ENCODE results near the gene DEFB125. TPM values are rescaled to one million over a fixed set of nuclear protein-coding genes. Genes with fewer than 3 reads are reported as not detected.

DEFB125 gene
- not detected in 2 replicates for total RNA-seq

GRCh38 chr20:87401-87800 is at the start of gene DEFB125:
DEFB125 (plus strand) TSS chr20:87672; CDS start chr20:87710, 38 bp downstream.

GRCh38 chr20:142290-142689 is 54.8 kb downstream of the DEFB125 start, which contains the start of gene DEFB126:
DEFB126 (plus strand) TSS chr20:142590; CDS start chr20:142629, 39 bp downstream.

Other genes starting within 250 kb of the DEFB125 start
- not detected in 2 replicates for gene DEFB126, start 54.9 kb downstream of the DEFB125 start, total RNA-seq
- gene DEFB127, start 69.8 kb downstream of the DEFB125 start, total RNA-seq: not detected in 2 replicates
- not detected in 2 replicates for gene DEFB128, start 102.0 kb downstream of the DEFB125 start, total RNA-seq
- gene DEFB129, start 139.6 kb downstream of the DEFB125 start, total RNA-seq: not detected in 2 replicates
- not detected in 2 replicates for gene DEFB132, start 170.1 kb downstream of the DEFB125 start, total RNA-seq
- gene C20orf96, start 203.1 kb downstream of the DEFB125 start, total RNA-seq: 0.98 and 2.4 TPM in 2 replicates
- gene ZCCHC3, start 209.9 kb downstream of the DEFB125 start, total RNA-seq: 22.4 and 24.9 TPM in 2 replicates
- gene SOX12, start 237.9 kb downstream of the DEFB125 start, total RNA-seq: 14.9 and 17.6 TPM in 2 replicates